ENCODE data around the gene MS4A4A. TPM values are rescaled to one million over a fixed set of nuclear protein-coding genes. Genes with fewer than 3 reads are reported as not detected.
"Not testable (repeated sequence)": the region's sequence is repeated elsewhere in the genome, so short reads cannot be mapped to it uniquely, and the experiment has no call there.

MS4A4A gene
- total and polyA plus RNA-seq, 8 donors: 0.43 to 18.9 (median 1.8) TPM

GRCh38 chr11:60292145-60292544 is 11.7 kb downstream of the MS4A4A start:
- DNase-seq (no peak), FAIRE-seq (no peak), ATAC-seq (no peak)
- H3K4me1 ChIP-seq: no peaks in the 10 kb centered on the region
- no peak overlapping the region for H3K27ac ChIP-seq
- no peaks in the 10 kb centered on the region for H3K36me3 ChIP-seq
- TF ChIP-seq CTCF (IDR thresholded peaks at IDR 0.05): no peak
- no peaks in the 10 kb centered on the region for H3K27me3 ChIP-seq
- WGBS, 2 donors: 51 to 69% methylated on average over 2 of the region's 2 CpGs
- H3K4me3 ChIP-seq: no peak overlapping the region
- intact Hi-C loops (cut with DNase I): no loop called here
- no peaks in the 10 kb centered on the region for H3K9me3 ChIP-seq

- no peaks in the 10 kb centered on the region for H3K9me3 ChIP-seq
- no peak for FAIRE-seq
- no peak overlapping the region for H3K4me3 ChIP-seq
- TF ChIP-seq CTCF (IDR thresholded peaks at IDR 0.05): no peak
- DNase-seq: no peak
- 60 to 70% methylated on average over 3 of the region's 3 CpGs for WGBS, 2 donors
- H3K4me1 ChIP-seq: no peaks in the 10 kb centered on the region
- intact Hi-C loops (cut with DNase I): no loop called here
- no peak for ATAC-seq
- no peaks in the 10 kb centered on the region for H3K27me3 ChIP-seq
- no peak overlapping the region for H3K27ac ChIP-seq
- H3K36me3 ChIP-seq: no peaks in the 10 kb centered on the region
Measured at GRCh38 chr11:60301178-60301577, 20.7 kb downstream of the MS4A4A start.

- intact Hi-C loops (cut with DNase I); H3K4me1 ChIP-seq; H3K27me3 ChIP-seq; ATAC-seq; H3K36me3 ChIP-seq; H3K4me3 ChIP-seq; DNase-seq; H3K9me3 ChIP-seq; H3K27ac ChIP-seq; FAIRE-seq: not testable (repeated sequence)
- WGBS, 2 donors: 72 to 82% methylated on average over 6 of the region's 6 CpGs
Measured at GRCh38 chr11:60301884-60302283, 21.4 kb downstream of the MS4A4A start.

GRCh38 chr11:60303661-60304060 is 23.2 kb downstream of the MS4A4A start:
- Histone ChIP-seq H3K4me3 (no peak overlapping the region), H3K27ac (no peak overlapping the region), H3K27me3 (no peaks in the 10 kb centered on the region), H3K36me3 (no peaks in the 10 kb centered on the region), H3K4me1 (no peaks in the 10 kb centered on the region), H3K9me3 (no peaks in the 10 kb centered on the region)
- intact Hi-C loops (cut with DNase I): no loop called here
- 60 to 72% methylated on average over 5 of the region's 5 CpGs for WGBS, 2 donors
- FAIRE-seq (no peak), DNase-seq (no peak), ATAC-seq (no peak)
- no peak for TF ChIP-seq CTCF (IDR thresholded peaks at IDR 0.05)

- ATAC-seq: no peak
- Histone ChIP-seq H3K4me1 (no peaks in the 10 kb centered on the region), H3K27me3 (no peaks in the 10 kb centered on the region), H3K27ac (no peak overlapping the region), H3K36me3 (no peaks in the 10 kb centered on the region), H3K9me3 (no peaks in the 10 kb centered on the region), H3K4me3 (no peak overlapping the region)
- TF ChIP-seq CTCF (IDR thresholded peaks at IDR 0.05): no peak
- WGBS, 2 donors: 53 to 64% methylated on average over 3 of the region's 3 CpGs
- intact Hi-C loops (cut with DNase I): no loop called here
- FAIRE-seq: no peak
- no peak for DNase-seq
Measured at GRCh38 chr11:60305906-60306619, 25.6 kb downstream of the MS4A4A start.

Measured in pancreas (tissue), 10 donors.